Pancreas (tissue), 10 donors: ENCODE results near the gene NUPR1. TPM values are rescaled to one million over a fixed set of nuclear protein-coding genes. Genes with fewer than 3 reads are reported as not detected.
A peak's percentile ranks its signal among the peaks of the same experiment; 100 is the strongest.

Source experiments
- ATAC-seq, 4 donors: fragments of 200-7000 bp; cut with Tn5 transposase; one replicate each; pipeline versions ENCODE4 v1.8.0 to v1.9.1; 2020; ENCODE audit warnings: mild to moderate bottlenecking in 4 of 4, moderate library complexity in 4 of 4
- DNase-seq, 6 donors: peaks; one replicate each; pipeline ENCODE4 v3.0.0-alpha.2; 2020
- FAIRE-seq: peaks from 2 replicates; lab custom pipeline; 2012; peaks lifted over from hg19 to GRCh38; lab: Jason Lieb, UNC
- H3K27ac ChIP-seq, 4 donors: fragments of 200-600 bp; sonication (generic); 1 replicate in 3 of 4; 2 replicates in 1 of 4; pipeline versions ENCODE4 v1.5.0 to v1.8.0; 2020
- H3K27me3 ChIP-seq, 4 donors: fragments of 200-600 bp; one replicate each; pipeline ENCODE4 v1.8.0; 2021
- H3K36me3 ChIP-seq, 3 donors: fragments of 200-600 bp; sonication (generic) in 1 of 3; one replicate each; pipeline versions ENCODE4 v1.5.0 to v1.8.0; 2020 to 2021
- H3K4me1 ChIP-seq, 3 donors: fragments of 200-600 bp; one replicate each; pipeline ENCODE4 v1.8.0; 2021
- H3K4me3 ChIP-seq, 4 donors: fragments of 200-600 bp; sonication (generic) in 2 of 4; one replicate each; pipeline versions ENCODE4 v1.5.0 to v1.8.0; 2020 to 2021
- H3K9me3 ChIP-seq, 4 donors: fragments of 200-600 bp; one replicate each; pipeline ENCODE4 v1.8.0; 2021
- WGBS, 2 donors: extraction: QIAGEN DNeasy Blood & Tissue Kit; methylation state at CpG; one replicate each; pipeline ENCODE4 v1.1.7; 2013; 5-methylcytosine and 5-hydroxymethylcytosine counted together
- intact Hi-C, 3 donors: fragments of 100-400 bp; cut with DNase I; formaldehyde crosslinking; loops; one replicate each; pipeline versions ENCODE4 v1.11.1 to v1.14.2; 2022
- polyA plus RNA-seq, 2 donors: library from polyadenylated mRNA; stranded (reverse); fragments of 200-250 nt; gene quantifications; one replicate each; pipeline ENCODE4 v1.2.3, GENCODE V29; 2013
- total RNA-seq, 6 donors: library from RNA; stranded (reverse); fragmentation: NEBNext Ultra II Directional in 4 of 6; extraction: Animal tissue kit (Norgen Biotek cat#: 25700) in 4 of 6; gene quantifications; one replicate each; pipeline versions ENCODE4 v1.2.1 to v1.2.4, GENCODE V29; 2021 to 2023
- TF ChIP-seq, protein P1 (sequence below), 4 donors: fragments of 200-600 bp; sonication (generic) in 3 of 4; IDR thresholded peaks; one replicate each; pipeline versions ENCODE4 v1.5.0 to v1.8.0; 2021; ENCODE audit warnings: antibody characterized with exemption in 4 of 4
- donor health status: healthy with polysubstance abuse.
- donor health status: DM: no; HTN: no; CAD: no; lungs with moderate emphysema.
- donor health status: DM: no; HTN: no; CAD: no.
- donor health status: control.
- donor health status: control.
- donor health status: Bipolar disorder and iron deficiency.
- donor health status: DM: yes; HTN: yes; CAD: no.
- donor health status: DM: no; HTN: no; CAD: no.
- donor health status: DM: no; HTN: no; CAD: no.
- donor health status: DM: yes; HTN: yes; CAD: no.

Gene NUPR1
- total and polyA plus RNA-seq, 8 donors = 28.9 to 303 (median 128) TPM

DNA sequence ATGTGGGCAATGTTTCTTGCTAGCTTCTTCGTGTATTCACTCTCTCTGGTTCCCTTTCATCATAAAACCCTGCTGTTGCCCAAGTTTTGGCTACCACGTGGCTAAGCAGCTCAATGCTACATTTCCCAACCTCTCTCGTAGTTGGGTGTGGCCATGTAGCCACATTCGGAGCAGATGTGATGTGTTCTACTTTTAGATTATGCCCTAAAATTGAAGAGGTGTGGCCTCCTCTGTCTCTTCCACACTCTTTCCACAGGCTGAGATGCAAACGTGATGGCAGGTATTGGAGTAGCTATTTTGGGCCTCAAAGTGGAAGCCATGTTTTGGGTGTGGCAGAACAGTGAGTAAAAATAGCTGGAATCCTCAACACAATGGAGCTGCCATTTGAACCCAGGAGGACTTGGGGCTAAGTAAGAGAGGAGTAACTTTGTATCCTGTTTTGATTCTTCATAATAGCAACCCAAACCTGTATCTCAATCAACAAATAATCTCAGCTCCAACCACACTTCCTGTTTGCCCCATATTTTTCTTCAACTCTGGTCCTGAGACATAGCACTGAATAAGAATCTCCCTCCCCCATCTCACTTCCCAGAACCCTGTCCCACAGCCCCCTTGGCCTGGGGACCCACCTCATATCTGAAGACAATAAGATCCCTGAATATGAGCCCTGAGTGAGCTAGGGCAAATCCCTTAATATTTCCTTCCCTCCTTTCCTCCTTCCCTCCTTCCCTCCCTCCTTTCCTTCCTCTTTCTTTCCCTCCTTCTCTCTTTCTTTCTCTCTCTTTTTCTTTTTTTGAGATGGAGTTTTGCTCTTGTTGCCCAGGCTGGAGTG is 4.0 kb downstream of the NUPR1 start:
- TF ChIP-seq, protein P1, sequence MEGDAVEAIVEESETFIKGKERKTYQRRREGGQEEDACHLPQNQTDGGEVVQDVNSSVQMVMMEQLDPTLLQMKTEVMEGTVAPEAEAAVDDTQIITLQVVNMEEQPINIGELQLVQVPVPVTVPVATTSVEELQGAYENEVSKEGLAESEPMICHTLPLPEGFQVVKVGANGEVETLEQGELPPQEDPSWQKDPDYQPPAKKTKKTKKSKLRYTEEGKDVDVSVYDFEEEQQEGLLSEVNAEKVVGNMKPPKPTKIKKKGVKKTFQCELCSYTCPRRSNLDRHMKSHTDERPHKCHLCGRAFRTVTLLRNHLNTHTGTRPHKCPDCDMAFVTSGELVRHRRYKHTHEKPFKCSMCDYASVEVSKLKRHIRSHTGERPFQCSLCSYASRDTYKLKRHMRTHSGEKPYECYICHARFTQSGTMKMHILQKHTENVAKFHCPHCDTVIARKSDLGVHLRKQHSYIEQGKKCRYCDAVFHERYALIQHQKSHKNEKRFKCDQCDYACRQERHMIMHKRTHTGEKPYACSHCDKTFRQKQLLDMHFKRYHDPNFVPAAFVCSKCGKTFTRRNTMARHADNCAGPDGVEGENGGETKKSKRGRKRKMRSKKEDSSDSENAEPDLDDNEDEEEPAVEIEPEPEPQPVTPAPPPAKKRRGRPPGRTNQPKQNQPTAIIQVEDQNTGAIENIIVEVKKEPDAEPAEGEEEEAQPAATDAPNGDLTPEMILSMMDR (IDR thresholded peaks at IDR 0.05) = no peak
- H3K9me3 ChIP-seq = no peaks in the 10 kb centered on the region
- ATAC-seq (no peak), DNase-seq (peak in 1 of 6 donors; percentile 47), FAIRE-seq (no peak)
- H3K4me1 ChIP-seq = peaks cover 6 to 30% (median 17%) of the 10 kb centered on the region in 3 donors
- no peak overlapping the region for H3K4me3 ChIP-seq
- peak overlapping the region in 2 of 4 donors; percentile 52 to 76 for H3K27ac ChIP-seq
- WGBS, 2 donors = 33 to 39% methylated on average over 5 of the region's 5 CpGs
- intact Hi-C loops = no loop called here
- no peaks in the 10 kb centered on the region for H3K27me3 ChIP-seq
- H3K36me3 ChIP-seq = no peaks in the 10 kb centered on the region

DNA sequence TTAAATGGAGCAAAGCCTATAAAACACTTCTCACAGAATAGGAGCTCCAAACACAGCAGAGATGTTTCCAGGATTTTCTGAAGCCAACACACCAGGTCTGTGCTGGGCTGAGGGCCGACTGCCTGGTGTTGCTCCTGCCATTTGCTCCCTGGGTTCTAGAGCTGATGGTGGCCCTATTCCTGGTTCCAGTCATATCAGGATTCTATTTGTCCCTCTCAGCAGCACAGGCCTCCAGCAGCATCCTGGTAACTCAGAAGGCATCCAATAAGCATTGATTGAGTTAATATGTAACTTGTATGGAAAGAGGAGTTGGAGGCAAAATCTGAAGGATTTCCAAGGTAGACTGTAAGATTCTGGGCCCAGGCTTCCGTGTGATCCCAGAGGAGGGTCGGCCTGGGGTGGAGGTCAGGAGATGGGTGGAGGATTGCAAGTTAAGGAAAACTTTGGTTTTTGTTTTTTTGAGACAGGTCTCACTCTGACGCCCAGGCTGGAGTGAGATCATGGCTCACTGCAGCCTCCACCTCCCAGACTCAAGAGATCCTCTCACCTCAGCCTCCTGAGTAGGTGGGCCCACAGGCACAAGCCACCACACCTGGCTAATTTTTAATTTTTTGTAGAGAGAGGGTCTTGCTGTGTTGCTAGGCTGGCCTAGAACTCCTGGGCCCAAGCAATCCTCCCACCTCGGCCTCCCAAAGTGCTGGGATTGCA is 5.7 kb downstream of the NUPR1 start:
- Histone ChIP-seq H3K4me1 (peaks cover 6 to 33% (median 17%) of the 10 kb centered on the region in 3 donors), H3K9me3 (no peaks in the 10 kb centered on the region), H3K36me3 (no peaks in the 10 kb centered on the region), H3K4me3 (no peak overlapping the region), H3K27ac (peak overlapping the region; percentile 24 to 78 (median 52)), H3K27me3 (no peaks in the 10 kb centered on the region)
- FAIRE-seq (no peak), ATAC-seq (peak; percentile 11 to 54 (median 40)), DNase-seq (peak in 1 of 6 donors; percentile 42)
- TF ChIP-seq, protein P1 (IDR thresholded peaks at IDR 0.05) = no peak
- WGBS, 2 donors = 49 to 50% methylated on average over 5 of the region's 5 CpGs
- intact Hi-C loops = no loop called here

DNA sequence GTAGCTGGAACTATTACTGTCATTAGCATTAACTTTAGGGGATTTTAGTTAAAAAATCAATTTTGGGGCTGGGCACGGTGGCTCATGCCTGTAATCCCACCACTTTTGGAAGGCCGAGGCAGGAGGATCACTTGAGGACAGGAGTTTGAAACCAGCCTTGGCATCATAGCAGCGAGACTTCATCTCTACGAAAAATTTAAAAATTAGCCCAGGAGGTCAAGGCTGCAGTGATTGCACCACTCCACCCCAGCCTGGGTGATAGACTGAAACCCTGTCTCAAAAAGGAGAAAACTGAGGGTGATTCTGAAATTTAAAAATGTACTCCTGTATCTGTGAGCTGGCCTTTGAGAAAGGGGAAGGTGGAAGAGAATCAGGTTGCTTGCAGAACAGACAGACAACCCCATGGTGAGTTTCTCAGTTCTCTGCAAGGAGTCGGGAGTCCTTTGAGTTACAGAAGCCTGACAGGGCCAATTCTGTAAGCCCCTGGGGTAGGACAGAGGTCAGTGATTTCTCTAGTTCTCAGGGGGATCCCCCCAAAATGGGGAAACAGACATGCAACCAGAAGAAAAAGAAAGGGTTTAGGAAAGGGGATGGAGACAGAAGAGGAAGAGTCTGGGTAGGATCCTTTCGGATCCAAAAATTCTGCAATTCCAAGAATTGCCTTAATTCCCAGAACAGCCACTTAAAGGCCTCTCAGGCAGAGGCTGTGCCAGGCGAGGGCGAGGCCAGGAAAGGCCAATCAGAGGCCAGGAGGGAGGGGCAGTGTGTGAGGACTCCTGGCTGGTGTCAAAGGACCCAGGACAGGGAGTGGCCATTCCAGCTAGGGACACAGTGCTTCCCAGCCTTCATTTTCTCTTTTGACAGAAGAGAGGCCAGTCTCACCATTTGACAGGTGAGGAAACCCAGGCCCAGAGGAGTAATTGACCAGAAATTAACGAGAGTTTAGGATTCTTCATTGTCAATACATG is 6.7 kb downstream of the NUPR1 start:
- H3K36me3 ChIP-seq = no peaks in the 10 kb centered on the region
- WGBS, 2 donors = 46 to 47% methylated on average over 9 of the region's 9 CpGs
- peak overlapping the region; percentile 24 to 78 (median 52) for H3K27ac ChIP-seq
- H3K27me3 ChIP-seq = no peaks in the 10 kb centered on the region
- H3K9me3 ChIP-seq = no peaks in the 10 kb centered on the region
- peaks cover 12 to 40% (median 26%) of the 10 kb centered on the region in 3 donors for H3K4me1 ChIP-seq
- peak; percentile 74 to 92 (median 85) for DNase-seq
- ATAC-seq = peak; percentile 83 to 85 (median 83)
- intact Hi-C loops = no loop called here
- no peak for FAIRE-seq
- TF ChIP-seq, protein P1 (IDR thresholded peaks at IDR 0.05) = no peak
- no peak overlapping the region for H3K4me3 ChIP-seq

DNA sequence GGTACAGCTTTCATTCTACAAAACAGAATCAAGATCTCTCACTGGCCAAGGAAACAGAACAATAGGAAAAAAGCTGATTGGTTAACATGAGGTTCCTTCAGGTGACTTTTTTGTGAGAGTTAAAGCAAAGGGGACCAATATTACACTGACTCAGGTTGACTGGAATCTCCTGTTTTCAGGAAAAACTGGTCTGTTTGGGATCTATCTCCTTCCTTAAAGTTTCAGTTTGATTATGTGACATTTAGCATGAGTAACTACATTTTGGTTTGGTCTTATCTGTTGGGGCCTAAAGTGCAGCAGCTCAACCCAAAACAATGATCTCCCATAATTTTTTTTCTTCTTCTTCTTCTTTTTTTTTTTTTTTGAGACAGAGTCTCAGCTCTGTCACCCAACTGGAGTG is 9.7 kb downstream of the NUPR1 start:
- ATAC-seq (no peak), FAIRE-seq (no peak), DNase-seq (no peak)
- TF ChIP-seq, protein P1 (IDR thresholded peaks at IDR 0.05) = no peak
- Histone ChIP-seq H3K27me3 (no peaks in the 10 kb centered on the region), H3K9me3 (no peaks in the 10 kb centered on the region), H3K4me1 (peaks cover 22 to 48% (median 33%) of the 10 kb centered on the region in 3 donors), H3K4me3 (no peak overlapping the region), H3K36me3 (no peaks in the 10 kb centered on the region), H3K27ac (peak overlapping the region in 3 of 4 donors; percentile 35 to 80 (median 66))
- intact Hi-C loops = no loop called here
